Measurements from ENCODE around the gene NTM. TPM values are rescaled to one million over a fixed set of nuclear protein-coding genes. Genes with fewer than 3 reads are reported as not detected.

The NTM gene
- polyA plus RNA-seq, 2 donors = 0.24 to 1.1 TPM

DNA sequence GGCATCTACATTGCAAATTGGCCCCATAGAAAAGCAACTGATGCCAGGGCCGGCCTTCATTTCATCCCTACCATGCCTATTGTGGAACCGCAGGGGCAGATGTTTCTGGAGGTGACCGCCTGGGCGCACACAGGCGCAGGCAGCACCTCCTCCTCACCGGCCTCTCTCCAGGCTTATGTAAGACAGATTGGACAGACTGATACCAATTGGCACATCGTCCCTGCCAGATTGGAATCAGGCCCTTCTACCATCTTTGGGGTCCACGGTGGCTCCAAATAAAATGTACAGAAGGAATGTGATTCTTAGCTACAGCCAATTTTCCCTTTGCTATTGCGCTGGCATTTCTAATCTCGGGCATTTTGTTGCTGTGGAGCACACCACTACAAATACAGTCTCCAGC lies 732.6 kb downstream of the NTM start:
- no peak overlapping the region for H3K4me3 ChIP-seq (ENCODE audit: low read depth in 1 of 2, low read length in 2 of 2)
- H3K9me3 ChIP-seq (ENCODE audit: control insufficient read depth in 2 of 2, insufficient read depth in 1 of 2, low read depth in 1 of 2, low read length in 1 of 2) = peaks cover 0 to 2% of the 10 kb centered on the region in 2 donors
- no peaks in the 10 kb centered on the region for H3K27me3 ChIP-seq (ENCODE audit: control insufficient read depth in 1 of 2, insufficient read depth in 2 of 2, low read length in 2 of 2)
- no peaks in the 10 kb centered on the region for H3K4me1 ChIP-seq (ENCODE audit: control insufficient read depth in 2 of 2, insufficient read depth in 2 of 2, low read length in 1 of 2)
- 83% methylated on average over 10 of the region's 10 CpGs for WGBS, 2 donors
- H3K36me3 ChIP-seq (ENCODE audit: control insufficient read depth in 2 of 2, insufficient read depth in 2 of 2, low read length in 1 of 2) = no peaks in the 10 kb centered on the region
- no peak overlapping the region for H3K27ac ChIP-seq (ENCODE audit: low read depth in 2 of 2, low read length in 1 of 2)

GRCh38 chr11:132106096-132106982 lies 735.9 kb downstream of the NTM start:
- H3K9me3 ChIP-seq (ENCODE audit: control insufficient read depth in 2 of 2, insufficient read depth in 1 of 2, low read depth in 1 of 2, low read length in 1 of 2) = peaks cover 0 to 2% of the 10 kb centered on the region in 2 donors
- H3K36me3 ChIP-seq (ENCODE audit: control insufficient read depth in 2 of 2, insufficient read depth in 2 of 2, low read length in 1 of 2) = no peaks in the 10 kb centered on the region
- H3K4me3 ChIP-seq (ENCODE audit: low read depth in 1 of 2, low read length in 2 of 2) = no peak overlapping the region
- WGBS, 2 donors = 70 to 73% methylated on average over 13 of the region's 13 CpGs
- no peaks in the 10 kb centered on the region for H3K4me1 ChIP-seq (ENCODE audit: control insufficient read depth in 2 of 2, insufficient read depth in 2 of 2, low read length in 1 of 2)
- H3K27me3 ChIP-seq (ENCODE audit: control insufficient read depth in 1 of 2, insufficient read depth in 2 of 2, low read length in 2 of 2) = no peaks in the 10 kb centered on the region
- H3K27ac ChIP-seq (ENCODE audit: low read depth in 2 of 2, low read length in 1 of 2) = no peak overlapping the region

GRCh38 chr11:132111316-132111715 lies 740.9 kb downstream of the NTM start:
- Histone ChIP-seq H3K27me3 (ENCODE audit: control insufficient read depth in 1 of 2, insufficient read depth in 2 of 2, low read length in 2 of 2) (no peaks in the 10 kb centered on the region), H3K4me1 (ENCODE audit: control insufficient read depth in 2 of 2, insufficient read depth in 2 of 2, low read length in 1 of 2) (no peaks in the 10 kb centered on the region), H3K9me3 (ENCODE audit: control insufficient read depth in 2 of 2, insufficient read depth in 1 of 2, low read depth in 1 of 2, low read length in 1 of 2) (no peaks in the 10 kb centered on the region), H3K27ac (ENCODE audit: low read depth in 2 of 2, low read length in 1 of 2) (no peak overlapping the region), H3K36me3 (ENCODE audit: control insufficient read depth in 2 of 2, insufficient read depth in 2 of 2, low read length in 1 of 2) (no peaks in the 10 kb centered on the region), H3K4me3 (ENCODE audit: low read depth in 1 of 2, low read length in 2 of 2) (no peak overlapping the region)
- WGBS, 2 donors = 39 to 56% methylated on average over 2 of the region's 2 CpGs

DNA sequence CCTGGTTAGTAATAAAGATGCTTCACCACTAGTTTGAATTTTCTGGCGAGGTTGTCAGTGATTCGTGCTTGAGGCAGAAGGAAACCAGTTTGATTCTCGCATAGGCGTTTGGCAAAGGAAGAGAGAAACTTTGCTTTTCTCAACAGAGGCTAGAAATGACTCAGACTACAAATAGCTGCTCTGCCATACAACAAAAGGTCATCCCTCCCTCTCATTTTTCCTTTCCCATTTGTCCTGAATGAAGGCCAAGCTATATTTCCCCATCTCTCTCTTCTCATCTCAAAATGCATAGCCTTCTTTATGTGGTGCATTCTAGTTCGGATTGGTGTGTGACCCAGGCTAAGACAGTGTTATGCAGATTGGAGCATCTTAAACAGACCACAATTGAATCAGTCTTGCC lies 741.4 kb downstream of the NTM start:
- 27 to 45% methylated on average over 5 of the region's 5 CpGs for WGBS, 2 donors
- Histone ChIP-seq H3K4me1 (ENCODE audit: control insufficient read depth in 2 of 2, insufficient read depth in 2 of 2, low read length in 1 of 2) (no peaks in the 10 kb centered on the region), H3K27ac (ENCODE audit: low read depth in 2 of 2, low read length in 1 of 2) (peak overlapping the region; percentile 20 to 24), H3K27me3 (ENCODE audit: control insufficient read depth in 1 of 2, insufficient read depth in 2 of 2, low read length in 2 of 2) (no peaks in the 10 kb centered on the region), H3K36me3 (ENCODE audit: control insufficient read depth in 2 of 2, insufficient read depth in 2 of 2, low read length in 1 of 2) (no peaks in the 10 kb centered on the region), H3K4me3 (ENCODE audit: low read depth in 1 of 2, low read length in 2 of 2) (no peak overlapping the region), H3K9me3 (ENCODE audit: control insufficient read depth in 2 of 2, insufficient read depth in 1 of 2, low read depth in 1 of 2, low read length in 1 of 2) (no peaks in the 10 kb centered on the region)

- Histone ChIP-seq H3K36me3 (ENCODE audit: control insufficient read depth in 2 of 2, insufficient read depth in 2 of 2, low read length in 1 of 2) (no peaks in the 10 kb centered on the region), H3K4me3 (ENCODE audit: low read depth in 1 of 2, low read length in 2 of 2) (no peak overlapping the region), H3K27me3 (ENCODE audit: control insufficient read depth in 1 of 2, insufficient read depth in 2 of 2, low read length in 2 of 2) (no peaks in the 10 kb centered on the region), H3K27ac (ENCODE audit: low read depth in 2 of 2, low read length in 1 of 2) (no peak overlapping the region), H3K4me1 (ENCODE audit: control insufficient read depth in 2 of 2, insufficient read depth in 2 of 2, low read length in 1 of 2) (no peaks in the 10 kb centered on the region), H3K9me3 (ENCODE audit: control insufficient read depth in 2 of 2, insufficient read depth in 1 of 2, low read depth in 1 of 2, low read length in 1 of 2) (no peaks in the 10 kb centered on the region)
- 71 to 74% methylated on average over 6 of the region's 6 CpGs for WGBS, 2 donors
These were observed 742.4 kb downstream of the NTM start for GRCh38 chr11:132112846-132113245.

- no peak overlapping the region for H3K27ac ChIP-seq (ENCODE audit: low read depth in 2 of 2, low read length in 1 of 2)
- H3K36me3 ChIP-seq (ENCODE audit: control insufficient read depth in 2 of 2, insufficient read depth in 2 of 2, low read length in 1 of 2) = no peaks in the 10 kb centered on the region
- no peaks in the 10 kb centered on the region for H3K27me3 ChIP-seq (ENCODE audit: control insufficient read depth in 1 of 2, insufficient read depth in 2 of 2, low read length in 2 of 2)
- no peak overlapping the region for H3K4me3 ChIP-seq (ENCODE audit: low read depth in 1 of 2, low read length in 2 of 2)
- 29 to 48% methylated on average over 3 of the region's 3 CpGs for WGBS, 2 donors
- no peaks in the 10 kb centered on the region for H3K4me1 ChIP-seq (ENCODE audit: control insufficient read depth in 2 of 2, insufficient read depth in 2 of 2, low read length in 1 of 2)
- H3K9me3 ChIP-seq (ENCODE audit: control insufficient read depth in 2 of 2, insufficient read depth in 1 of 2, low read depth in 1 of 2, low read length in 1 of 2) = peaks cover 0 to 3% of the 10 kb centered on the region in 2 donors
These were observed 743.8 kb downstream of the NTM start for GRCh38 chr11:132114185-132114584.

DNA sequence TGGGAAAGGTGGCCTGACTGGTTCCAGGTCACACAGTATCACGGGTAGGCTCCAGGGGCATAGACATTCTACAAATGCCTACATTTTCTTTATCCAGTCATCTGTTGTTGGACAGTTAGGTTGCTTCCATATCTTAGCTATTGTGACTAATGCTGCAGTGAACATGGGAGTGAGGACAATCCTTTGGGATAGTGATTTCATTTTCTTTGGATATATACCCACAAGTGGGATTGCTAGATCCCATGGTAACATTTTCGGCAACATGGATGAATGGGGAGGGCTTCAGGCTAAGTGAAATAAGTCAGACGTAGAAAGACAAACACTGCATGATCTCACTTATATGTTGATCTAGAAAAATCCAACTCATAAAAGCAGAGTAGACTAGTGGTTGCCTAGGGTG lies 744.3 kb downstream of the NTM start:
- no peak overlapping the region for H3K4me3 ChIP-seq (ENCODE audit: low read depth in 1 of 2, low read length in 2 of 2)
- no peaks in the 10 kb centered on the region for H3K4me1 ChIP-seq (ENCODE audit: control insufficient read depth in 2 of 2, insufficient read depth in 2 of 2, low read length in 1 of 2)
- H3K36me3 ChIP-seq (ENCODE audit: control insufficient read depth in 2 of 2, insufficient read depth in 2 of 2, low read length in 1 of 2) = no peaks in the 10 kb centered on the region
- no peaks in the 10 kb centered on the region for H3K27me3 ChIP-seq (ENCODE audit: control insufficient read depth in 1 of 2, insufficient read depth in 2 of 2, low read length in 2 of 2)
- 75 to 78% methylated on average over 3 of the region's 3 CpGs for WGBS, 2 donors
- H3K27ac ChIP-seq (ENCODE audit: low read depth in 2 of 2, low read length in 1 of 2) = no peak overlapping the region
- H3K9me3 ChIP-seq (ENCODE audit: control insufficient read depth in 2 of 2, insufficient read depth in 1 of 2, low read depth in 1 of 2, low read length in 1 of 2) = peaks cover 0 to 3% of the 10 kb centered on the region in 2 donors

DNA sequence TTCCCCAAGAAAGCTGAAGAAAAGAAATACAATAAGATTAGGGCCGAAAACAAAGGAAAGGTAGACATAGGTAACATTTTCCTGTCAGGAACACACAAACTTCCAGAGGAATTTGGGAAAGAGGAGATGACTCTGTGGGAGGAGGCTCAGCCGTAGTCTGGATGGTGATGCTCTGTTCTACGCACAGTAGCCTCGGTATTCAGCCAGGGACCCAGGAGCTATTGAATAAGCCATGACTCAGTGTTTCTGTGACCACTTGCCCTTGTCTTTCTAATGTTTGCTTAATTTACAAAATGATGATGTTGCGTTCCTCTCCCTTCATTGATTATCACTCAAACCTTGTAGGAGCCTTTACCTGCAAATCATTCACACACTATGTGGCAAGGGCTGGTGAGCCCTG lies 745.0 kb downstream of the NTM start:
- no peaks in the 10 kb centered on the region for H3K4me1 ChIP-seq (ENCODE audit: control insufficient read depth in 2 of 2, insufficient read depth in 2 of 2, low read length in 1 of 2)
- H3K36me3 ChIP-seq (ENCODE audit: control insufficient read depth in 2 of 2, insufficient read depth in 2 of 2, low read length in 1 of 2) = no peaks in the 10 kb centered on the region
- no peak overlapping the region for H3K27ac ChIP-seq (ENCODE audit: low read depth in 2 of 2, low read length in 1 of 2)
- no peak overlapping the region for H3K4me3 ChIP-seq (ENCODE audit: low read depth in 1 of 2, low read length in 2 of 2)
- H3K9me3 ChIP-seq (ENCODE audit: control insufficient read depth in 2 of 2, insufficient read depth in 1 of 2, low read depth in 1 of 2, low read length in 1 of 2) = peaks cover 0 to 3% of the 10 kb centered on the region in 2 donors
- 82 to 85% methylated on average over 5 of the region's 5 CpGs for WGBS, 2 donors
- no peaks in the 10 kb centered on the region for H3K27me3 ChIP-seq (ENCODE audit: control insufficient read depth in 1 of 2, insufficient read depth in 2 of 2, low read length in 2 of 2)

GRCh38 chr11:132116516-132116915 lies 746.1 kb downstream of the NTM start:
- no peaks in the 10 kb centered on the region for H3K27me3 ChIP-seq (ENCODE audit: control insufficient read depth in 1 of 2, insufficient read depth in 2 of 2, low read length in 2 of 2)
- no peak overlapping the region for H3K27ac ChIP-seq (ENCODE audit: low read depth in 2 of 2, low read length in 1 of 2)
- H3K9me3 ChIP-seq (ENCODE audit: control insufficient read depth in 2 of 2, insufficient read depth in 1 of 2, low read depth in 1 of 2, low read length in 1 of 2) = peaks cover 0 to 3% of the 10 kb centered on the region in 2 donors
- 90 to 94% methylated on average over 3 of the region's 3 CpGs for WGBS, 2 donors
- no peak overlapping the region for H3K4me3 ChIP-seq (ENCODE audit: low read depth in 1 of 2, low read length in 2 of 2)
- H3K36me3 ChIP-seq (ENCODE audit: control insufficient read depth in 2 of 2, insufficient read depth in 2 of 2, low read length in 1 of 2) = no peaks in the 10 kb centered on the region
- no peaks in the 10 kb centered on the region for H3K4me1 ChIP-seq (ENCODE audit: control insufficient read depth in 2 of 2, insufficient read depth in 2 of 2, low read length in 1 of 2)

GRCh38 chr11:132118661-132119060 lies 748.2 kb downstream of the NTM start:
- Histone ChIP-seq H3K27me3 (ENCODE audit: control insufficient read depth in 1 of 2, insufficient read depth in 2 of 2, low read length in 2 of 2) (no peaks in the 10 kb centered on the region), H3K27ac (ENCODE audit: low read depth in 2 of 2, low read length in 1 of 2) (no peak overlapping the region), H3K4me3 (ENCODE audit: low read depth in 1 of 2, low read length in 2 of 2) (no peak overlapping the region), H3K4me1 (ENCODE audit: control insufficient read depth in 2 of 2, insufficient read depth in 2 of 2, low read length in 1 of 2) (no peaks in the 10 kb centered on the region), H3K9me3 (ENCODE audit: control insufficient read depth in 2 of 2, insufficient read depth in 1 of 2, low read depth in 1 of 2, low read length in 1 of 2) (peaks cover 0 to 3% of the 10 kb centered on the region in 2 donors), H3K36me3 (ENCODE audit: control insufficient read depth in 2 of 2, insufficient read depth in 2 of 2, low read length in 1 of 2) (no peaks in the 10 kb centered on the region)
- WGBS, 2 donors = 87 to 88% methylated on average over 6 of the region's 6 CpGs
